ENCODE measurements around the gene RUNDC1.

RUNDC1 gene

GRCh38 chr17:43020789-43021740, 40.7 kb downstream of the RUNDC1 start:
- Histone ChIP-seq H3K4me3 (ENCODE audit: low read depth, low read length) (peak overlapping the region; percentile 96), H3K36me3 (ENCODE audit: control insufficient read depth in 2 of 2, insufficient read depth in 1 of 2, low read length in 2 of 2) (peaks cover 0 to 22% of the 10 kb centered on the region in 2 experiments; a peak in 2 of 3 replicates), H3K27ac (ENCODE audit: extremely low read depth, low read depth, low read length) (peak overlapping the region; percentile 76), H3K4me1 (ENCODE audit: control insufficient read depth, insufficient read depth, low read length) (peaks cover 12% of the 10 kb centered on the region), H3K9me3 (ENCODE audit: control insufficient read depth, insufficient read depth, low read depth, low read length) (no peaks in the 10 kb centered on the region)
- POLR2A ChIA-PET: interaction anchor here (0.5 to 3.0 kb wide), 10 partner anchors 9 to 510 kb away, joined by 3 to 36 read pairs (median 5); partner anchors contain the start of gene RPL27
- CTCF ChIA-PET: interaction anchor here (0.9 to 1.3 kb wide), 2 partner anchors 15 to 16 kb away, joined by 3 to 4 read pairs; no protein-coding TSS in a partner anchor
- TF ChIP-seq, protein P1, sequence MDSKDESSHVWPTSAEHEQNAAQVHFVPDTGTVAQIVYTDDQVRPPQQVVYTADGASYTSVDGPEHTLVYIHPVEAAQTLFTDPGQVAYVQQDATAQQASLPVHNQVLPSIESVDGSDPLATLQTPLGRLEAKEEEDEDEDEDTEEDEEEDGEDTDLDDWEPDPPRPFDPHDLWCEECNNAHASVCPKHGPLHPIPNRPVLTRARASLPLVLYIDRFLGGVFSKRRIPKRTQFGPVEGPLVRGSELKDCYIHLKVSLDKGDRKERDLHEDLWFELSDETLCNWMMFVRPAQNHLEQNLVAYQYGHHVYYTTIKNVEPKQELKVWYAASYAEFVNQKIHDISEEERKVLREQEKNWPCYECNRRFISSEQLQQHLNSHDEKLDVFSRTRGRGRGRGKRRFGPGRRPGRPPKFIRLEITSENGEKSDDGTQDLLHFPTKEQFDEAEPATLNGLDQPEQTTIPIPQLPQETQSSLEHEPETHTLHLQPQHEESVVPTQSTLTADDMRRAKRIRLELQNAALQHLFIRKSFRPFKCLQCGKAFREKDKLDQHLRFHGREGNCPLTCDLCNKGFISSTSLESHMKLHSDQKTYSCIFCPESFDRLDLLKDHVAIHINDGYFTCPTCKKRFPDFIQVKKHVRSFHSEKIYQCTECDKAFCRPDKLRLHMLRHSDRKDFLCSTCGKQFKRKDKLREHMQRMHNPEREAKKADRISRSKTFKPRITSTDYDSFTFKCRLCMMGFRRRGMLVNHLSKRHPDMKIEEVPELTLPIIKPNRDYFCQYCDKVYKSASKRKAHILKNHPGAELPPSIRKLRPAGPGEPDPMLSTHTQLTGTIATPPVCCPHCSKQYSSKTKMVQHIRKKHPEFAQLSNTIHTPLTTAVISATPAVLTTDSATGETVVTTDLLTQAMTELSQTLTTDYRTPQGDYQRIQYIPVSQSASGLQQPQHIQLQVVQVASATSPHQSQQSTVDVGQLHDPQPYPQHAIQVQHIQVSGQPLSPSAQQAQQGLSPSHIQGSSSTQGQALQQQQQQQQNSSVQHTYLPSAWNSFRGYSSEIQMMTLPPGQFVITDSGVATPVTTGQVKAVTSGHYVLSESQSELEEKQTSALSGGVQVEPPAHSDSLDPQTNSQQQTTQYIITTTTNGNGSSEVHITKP (tag by site-specific recombination; IDR thresholded peaks at IDR 0.05): peak; percentile 42
- TF ChIP-seq ZNF76 (tag by site-specific recombination; IDR thresholded peaks at IDR 0.05; ENCODE audit: borderline replicate concordance, low read depth) (no peak), ZBTB44 (tag by site-specific recombination; IDR thresholded peaks at IDR 0.05) (no peak), ZNF510 (tag by site-specific recombination; IDR thresholded peaks at IDR 0.05; ENCODE audit: insufficient replicate concordance) (no peak), ZNF202 (tag by site-specific recombination; IDR thresholded peaks at IDR 0.05; ENCODE audit: borderline replicate concordance) (no peak), ZNF621 (tag by site-specific recombination; IDR thresholded peaks at IDR 0.05) (no peak), ZNF175 (tag by site-specific recombination; IDR thresholded peaks at IDR 0.05) (no peak), ZNF366 (tag by site-specific recombination; conservative IDR thresholded peaks at IDR 0.05) (0 out of 2 replicates have a peak, but pooled peaks have one; percentile 8), ZBTB8A (tag by site-specific recombination; IDR thresholded peaks at IDR 0.05) (no peak), ZNF48 (tag by site-specific recombination; IDR thresholded peaks at IDR 0.05) (no peak), ZSCAN30 (tag by site-specific recombination; IDR thresholded peaks at IDR 0.05) (no peak), HOXC10 (CRISPR knock-in tag; IDR thresholded peaks at IDR 0.05) (no peak), ZNF121 (tag by site-specific recombination; IDR thresholded peaks at IDR 0.05) (no peak), ZNF416 (tag by site-specific recombination; IDR thresholded peaks at IDR 0.05) (no peak), ZBTB1 (tag by site-specific recombination; IDR thresholded peaks at IDR 0.05) (no peak), ZNF221 (tag by site-specific recombination; IDR thresholded peaks at IDR 0.05; ENCODE audit: borderline replicate concordance) (no peak), ZNF174 (tag by site-specific recombination; IDR thresholded peaks at IDR 0.05) (no peak), ZNF530 (tag by site-specific recombination; IDR thresholded peaks at IDR 0.05; ENCODE audit: low read depth) (no peak), ZNF768 (tag by site-specific recombination; IDR thresholded peaks at IDR 0.05) (no peak), ZNF830 (tag by site-specific recombination; IDR thresholded peaks at IDR 0.05; ENCODE audit: low read depth) (no peak), ZXDB (tag by site-specific recombination; IDR thresholded peaks at IDR 0.05) (no peak), ZIC2 (tag by site-specific recombination; IDR thresholded peaks at IDR 0.05) (no peak), ZNF292 (tag by site-specific recombination; IDR thresholded peaks at IDR 0.05; ENCODE audit: borderline replicate concordance, low read depth) (no peak), ZNF10 (tag by site-specific recombination; IDR thresholded peaks at IDR 0.05) (no peak), ZNF157 (tag by site-specific recombination; IDR thresholded peaks at IDR 0.05) (no peak), ZNF654 (tag by site-specific recombination; IDR thresholded peaks at IDR 0.05; ENCODE audit: low read depth) (no peak), ZNF354C (tag by site-specific recombination; IDR thresholded peaks at IDR 0.05; ENCODE audit: borderline replicate concordance, low read depth) (no peak), BCL11B (tag by site-specific recombination; IDR thresholded peaks at IDR 0.05; ENCODE audit: low read depth) (no peak), ZNF391 (tag by site-specific recombination; IDR thresholded peaks at IDR 0.05; ENCODE audit: borderline replicate concordance, low read depth) (no peak; the same call in 1 of the 2 replicates)

All from HEK293 (cell line).